Measurements from ENCODE around the gene DIO3.

DNA sequence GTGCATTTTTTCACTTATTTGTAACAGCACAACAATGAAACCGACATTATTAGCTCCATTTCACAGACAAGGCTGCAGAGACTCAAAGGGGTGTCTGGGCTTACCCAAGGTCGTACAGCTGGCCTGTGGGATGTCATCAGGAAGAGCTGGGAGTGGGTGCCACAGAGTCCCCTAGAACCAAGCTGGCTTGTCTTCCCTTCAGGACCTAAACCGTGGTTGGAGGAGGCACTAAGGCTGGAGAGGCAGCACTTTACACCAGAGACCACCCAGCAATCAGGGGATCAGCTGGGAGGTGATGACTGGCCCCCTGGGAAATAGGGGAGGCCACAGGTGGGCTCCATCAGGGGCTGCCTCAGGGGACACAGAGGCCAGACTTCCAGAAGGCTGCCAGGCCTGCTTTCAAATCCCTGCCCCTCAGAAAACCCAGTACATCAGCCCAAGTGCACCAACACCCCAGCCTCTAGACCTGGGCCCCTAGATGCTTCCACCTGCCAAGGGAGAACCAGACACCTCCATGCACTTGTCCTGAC lies 28.3 kb downstream of the DIO3 start:
- TF ChIP-seq ZNF274 (IDR thresholded peaks at IDR 0.05; ENCODE audit: low read depth, low read length) (no peak), YY1 (IDR thresholded peaks at IDR 0.05; ENCODE audit: insufficient read depth, insufficient read length) (no peak), SUZ12 (IDR thresholded peaks at IDR 0.05; ENCODE audit: extremely low read depth, insufficient read depth, insufficient read length) (no peak)
